ENCODE results near the gene ZNF691. TPM values are rescaled to one million over a fixed set of nuclear protein-coding genes. Genes with fewer than 3 reads are reported as not detected.

ZNF691 gene
- total and polyA plus RNA-seq, 3 donors from 2014 or later = 12.9 to 17.3 (median 16.7) TPM

DNA sequence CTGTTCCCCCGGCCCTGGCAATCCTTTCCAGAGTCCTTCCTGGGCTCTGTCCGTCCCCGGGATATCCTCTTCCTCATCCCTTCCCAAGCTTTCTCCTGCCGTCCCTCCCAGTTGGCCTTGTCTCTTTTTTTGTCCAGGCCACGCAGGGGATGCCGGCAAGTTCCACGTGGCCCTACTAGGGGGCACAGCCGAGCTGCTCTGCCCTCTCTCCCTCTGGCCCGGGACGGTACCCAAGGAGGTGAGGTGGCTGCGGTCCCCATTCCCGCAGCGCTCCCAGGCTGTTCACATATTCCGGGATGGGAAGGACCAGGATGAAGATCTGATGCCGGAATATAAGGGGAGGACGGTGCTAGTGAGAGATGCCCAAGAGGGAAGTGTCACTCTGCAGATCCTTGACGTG is 15.8 kb upstream of the ZNF691 start:
- H3K27ac ChIP-seq = no peak overlapping the region
- no peaks in the 10 kb centered on the region for H3K9me3 ChIP-seq
- H3K27me3 ChIP-seq = no peaks in the 10 kb centered on the region
- 87 to 92% methylated on average over 16 to 17 of the region's 17 CpGs for whole genome bisulfite sequencing, 2 donors
- H3K36me3 ChIP-seq (ENCODE audit: low read depth, missing control alignments) = no peaks in the 10 kb centered on the region
- TF ChIP-seq, protein P1, sequence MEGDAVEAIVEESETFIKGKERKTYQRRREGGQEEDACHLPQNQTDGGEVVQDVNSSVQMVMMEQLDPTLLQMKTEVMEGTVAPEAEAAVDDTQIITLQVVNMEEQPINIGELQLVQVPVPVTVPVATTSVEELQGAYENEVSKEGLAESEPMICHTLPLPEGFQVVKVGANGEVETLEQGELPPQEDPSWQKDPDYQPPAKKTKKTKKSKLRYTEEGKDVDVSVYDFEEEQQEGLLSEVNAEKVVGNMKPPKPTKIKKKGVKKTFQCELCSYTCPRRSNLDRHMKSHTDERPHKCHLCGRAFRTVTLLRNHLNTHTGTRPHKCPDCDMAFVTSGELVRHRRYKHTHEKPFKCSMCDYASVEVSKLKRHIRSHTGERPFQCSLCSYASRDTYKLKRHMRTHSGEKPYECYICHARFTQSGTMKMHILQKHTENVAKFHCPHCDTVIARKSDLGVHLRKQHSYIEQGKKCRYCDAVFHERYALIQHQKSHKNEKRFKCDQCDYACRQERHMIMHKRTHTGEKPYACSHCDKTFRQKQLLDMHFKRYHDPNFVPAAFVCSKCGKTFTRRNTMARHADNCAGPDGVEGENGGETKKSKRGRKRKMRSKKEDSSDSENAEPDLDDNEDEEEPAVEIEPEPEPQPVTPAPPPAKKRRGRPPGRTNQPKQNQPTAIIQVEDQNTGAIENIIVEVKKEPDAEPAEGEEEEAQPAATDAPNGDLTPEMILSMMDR (IDR thresholded peaks at IDR 0.05) = no peak
- no peak for TF ChIP-seq POLR2A (IDR thresholded peaks at IDR 0.05)
- no peak overlapping the region for H3K4me3 ChIP-seq
- intact Hi-C loops (cut with DNase I; ENCODE audit: low total_unique reads) = no loop called here
- DNase-seq = no peak
- no peaks in the 10 kb centered on the region for H3K4me1 ChIP-seq

DNA sequence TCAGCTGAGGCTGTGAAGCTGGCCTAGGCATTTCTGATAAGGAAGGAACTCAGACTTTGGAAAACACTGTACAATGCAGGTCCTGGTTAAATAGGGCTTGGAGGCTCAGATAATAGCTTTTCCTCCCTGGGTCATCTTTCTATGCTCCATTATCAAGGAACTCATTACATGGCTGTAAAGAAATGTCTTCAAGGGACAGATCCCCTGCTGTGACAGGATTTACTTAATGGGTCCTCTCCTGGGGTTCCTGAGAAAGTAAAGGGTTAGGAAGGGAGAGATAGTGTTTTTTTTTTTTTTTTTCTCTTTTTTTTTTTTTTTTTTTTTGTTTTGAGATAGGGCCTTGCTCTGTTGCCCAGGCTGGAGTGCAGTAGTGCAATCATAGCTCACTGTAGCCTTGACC is 15.1 kb upstream of the ZNF691 start:
- H3K9me3 ChIP-seq = no peaks in the 10 kb centered on the region
- intact Hi-C loops (cut with DNase I; ENCODE audit: low total_unique reads) = no loop called here
- H3K4me3 ChIP-seq = no peak overlapping the region
- H3K27me3 ChIP-seq = no peaks in the 10 kb centered on the region
- H3K4me1 ChIP-seq = no peaks in the 10 kb centered on the region
- TF ChIP-seq POLR2A (IDR thresholded peaks at IDR 0.05) = no peak
- TF ChIP-seq, protein P1 (IDR thresholded peaks at IDR 0.05) = no peak
- no peak overlapping the region for H3K27ac ChIP-seq
- no peak for DNase-seq
- no peaks in the 10 kb centered on the region for H3K36me3 ChIP-seq (ENCODE audit: low read depth, missing control alignments)

DNA sequence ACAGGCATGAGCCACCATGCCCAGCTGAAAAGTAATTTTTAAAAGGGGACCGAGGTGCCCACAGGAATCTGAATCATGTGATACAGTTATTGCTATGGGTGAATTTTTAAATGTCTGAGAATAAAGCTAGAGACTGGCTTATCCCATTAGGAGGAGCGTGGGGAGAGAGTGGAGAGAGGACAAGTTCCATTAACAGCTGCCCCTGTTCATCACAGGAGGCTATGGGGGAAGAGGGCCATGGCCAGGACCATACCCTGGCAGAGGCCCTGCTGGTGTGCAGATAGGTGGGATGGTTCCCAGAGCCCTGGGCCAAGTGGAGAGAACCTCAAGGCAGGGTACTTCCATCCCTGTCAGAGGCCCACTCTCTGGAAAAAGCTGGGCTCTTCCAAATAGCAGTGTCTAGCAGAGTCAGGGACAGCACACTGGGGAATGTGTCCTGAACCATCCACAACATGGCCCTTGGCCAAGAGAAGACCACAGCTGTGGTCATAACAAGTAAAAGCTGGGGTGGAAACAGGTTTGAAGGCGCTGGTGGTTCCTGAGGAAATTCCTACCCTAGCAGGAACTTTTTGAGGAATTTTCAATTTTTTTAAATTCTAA is 13.7 kb upstream of the ZNF691 start:
- Histone ChIP-seq H3K4me3 (no peak overlapping the region), H3K27me3 (no peaks in the 10 kb centered on the region), H3K9me3 (no peaks in the 10 kb centered on the region), H3K27ac (no peak overlapping the region), H3K36me3 (ENCODE audit: low read depth, missing control alignments) (no peaks in the 10 kb centered on the region), H3K4me1 (no peaks in the 10 kb centered on the region)
- DNase-seq = no peak
- intact Hi-C loops (cut with DNase I; ENCODE audit: low total_unique reads) = no loop called here
- WGBS, 2 donors = 94 to 98% methylated on average over 3 of the region's 3 CpGs
- TF ChIP-seq POLR2A (IDR thresholded peaks at IDR 0.05) = no peak
- TF ChIP-seq, protein P1 (IDR thresholded peaks at IDR 0.05) = no peak

DNA sequence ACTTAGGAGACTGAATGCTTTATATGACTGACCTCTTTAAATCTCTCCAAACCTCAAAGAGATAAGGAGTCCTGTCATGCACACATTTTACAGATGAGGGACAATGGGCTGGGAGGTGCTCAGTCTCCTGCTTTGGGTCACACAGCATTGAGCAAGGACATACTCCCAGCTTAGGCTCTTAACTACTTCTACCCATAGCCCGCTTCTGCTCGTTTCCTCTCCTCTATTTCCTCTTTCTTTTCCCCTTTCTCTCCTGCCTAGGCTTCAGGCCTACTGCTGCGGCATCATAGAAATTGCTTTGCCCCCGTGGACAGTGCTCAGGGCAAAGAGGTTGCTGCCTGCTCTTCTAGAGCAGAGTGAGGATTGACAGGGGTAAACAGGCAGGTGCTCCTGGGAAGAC is 12.4 kb upstream of the ZNF691 start:
- H3K27me3 ChIP-seq = no peaks in the 10 kb centered on the region
- TF ChIP-seq POLR2A (IDR thresholded peaks at IDR 0.05) = no peak
- TF ChIP-seq, protein P1 (IDR thresholded peaks at IDR 0.05) = no peak
- no peak overlapping the region for H3K4me3 ChIP-seq
- DNase-seq = no peak
- no peaks in the 10 kb centered on the region for H3K36me3 ChIP-seq (ENCODE audit: low read depth, missing control alignments)
- H3K27ac ChIP-seq = no peak overlapping the region
- WGBS, 2 donors = 90 to 92% methylated on average over 4 of the region's 4 CpGs
- H3K9me3 ChIP-seq = no peaks in the 10 kb centered on the region
- intact Hi-C loops (cut with DNase I; ENCODE audit: low total_unique reads) = no loop called here
- no peaks in the 10 kb centered on the region for H3K4me1 ChIP-seq

DNA sequence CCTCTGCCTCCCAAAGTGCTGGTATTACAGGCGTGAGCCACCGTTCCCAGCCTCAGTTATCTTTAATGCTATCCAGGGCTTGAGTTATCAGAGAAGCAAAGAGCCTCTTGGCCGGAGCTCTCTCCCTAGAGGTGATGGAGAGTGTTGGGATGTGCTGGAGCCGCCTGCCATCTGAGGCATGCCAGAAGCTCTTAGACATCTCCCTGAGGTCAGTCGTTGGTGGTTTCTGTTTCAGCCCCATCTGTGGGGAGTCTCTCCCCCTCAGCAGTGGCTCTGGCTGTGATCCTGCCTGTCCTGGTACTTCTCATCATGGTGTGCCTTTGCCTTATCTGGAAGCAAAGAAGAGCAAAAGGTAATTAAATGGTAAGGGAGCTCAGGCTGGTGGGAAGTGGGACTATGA is 11.6 kb upstream of the ZNF691 start:
- 80 to 87% methylated on average over 5 of the region's 5 CpGs for WGBS, 2 donors
- Histone ChIP-seq H3K27me3 (no peaks in the 10 kb centered on the region), H3K27ac (no peak overlapping the region), H3K4me3 (no peak overlapping the region), H3K4me1 (no peaks in the 10 kb centered on the region), H3K9me3 (no peaks in the 10 kb centered on the region), H3K36me3 (ENCODE audit: low read depth, missing control alignments) (no peaks in the 10 kb centered on the region)
- intact Hi-C loops (cut with DNase I; ENCODE audit: low total_unique reads) = no loop called here
- no peak for TF ChIP-seq POLR2A (IDR thresholded peaks at IDR 0.05)
- TF ChIP-seq, protein P1 (IDR thresholded peaks at IDR 0.05) = no peak
- no peak for DNase-seq

Measured in testis (tissue), 3 donors.